ENCODE measurements around the gene CAPS2. TPM values are rescaled to one million over a fixed set of nuclear protein-coding genes. Genes with fewer than 3 reads are reported as not detected.

CAPS2 gene
- total and polyA plus RNA-seq, 2 experiments from 2014 or later: 2.6 to 3.7 TPM

DNA sequence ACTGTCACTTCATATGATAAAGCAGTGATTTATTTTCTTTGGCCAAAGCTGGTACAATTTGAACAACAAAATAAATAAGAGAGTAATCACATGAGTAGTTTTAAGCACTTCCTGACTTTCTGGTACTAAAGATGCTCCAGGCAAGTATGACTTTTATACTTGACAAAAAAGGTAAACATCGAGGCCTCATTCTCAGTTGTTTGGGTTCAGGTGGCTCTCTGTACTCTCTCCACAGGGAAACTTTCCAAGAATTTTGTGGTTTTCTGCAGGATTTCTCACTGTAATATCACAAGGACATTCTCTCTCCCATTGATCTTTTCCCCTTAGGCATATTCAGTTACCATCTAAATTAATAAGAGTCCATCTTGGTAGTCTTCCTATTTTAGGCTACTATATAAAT is 93.9 kb downstream of the CAPS2 start:
- no peaks in the 10 kb centered on the region for H3K27me3 ChIP-seq
- H3K36me3 ChIP-seq (replicated peaks; ENCODE audit: insufficient read depth, low read depth): no peaks in the 10 kb centered on the region
- no peak overlapping the region for H3K4me3 ChIP-seq
- DNase-seq (ENCODE audit: low spot score): no peak
- no peaks in the 10 kb centered on the region for H3K4me1 ChIP-seq (ENCODE audit: insufficient read depth)
- TF ChIP-seq EZH2 (IDR thresholded peaks at IDR 0.05; ENCODE audit: borderline replicate concordance) (no peak), EZH2phosphoT487 (IDR thresholded peaks at IDR 0.05; ENCODE audit: low read depth, severe bottlenecking, unreplicated experiment) (no peak)
- TF ChIP-seq, protein P1, sequence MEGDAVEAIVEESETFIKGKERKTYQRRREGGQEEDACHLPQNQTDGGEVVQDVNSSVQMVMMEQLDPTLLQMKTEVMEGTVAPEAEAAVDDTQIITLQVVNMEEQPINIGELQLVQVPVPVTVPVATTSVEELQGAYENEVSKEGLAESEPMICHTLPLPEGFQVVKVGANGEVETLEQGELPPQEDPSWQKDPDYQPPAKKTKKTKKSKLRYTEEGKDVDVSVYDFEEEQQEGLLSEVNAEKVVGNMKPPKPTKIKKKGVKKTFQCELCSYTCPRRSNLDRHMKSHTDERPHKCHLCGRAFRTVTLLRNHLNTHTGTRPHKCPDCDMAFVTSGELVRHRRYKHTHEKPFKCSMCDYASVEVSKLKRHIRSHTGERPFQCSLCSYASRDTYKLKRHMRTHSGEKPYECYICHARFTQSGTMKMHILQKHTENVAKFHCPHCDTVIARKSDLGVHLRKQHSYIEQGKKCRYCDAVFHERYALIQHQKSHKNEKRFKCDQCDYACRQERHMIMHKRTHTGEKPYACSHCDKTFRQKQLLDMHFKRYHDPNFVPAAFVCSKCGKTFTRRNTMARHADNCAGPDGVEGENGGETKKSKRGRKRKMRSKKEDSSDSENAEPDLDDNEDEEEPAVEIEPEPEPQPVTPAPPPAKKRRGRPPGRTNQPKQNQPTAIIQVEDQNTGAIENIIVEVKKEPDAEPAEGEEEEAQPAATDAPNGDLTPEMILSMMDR (IDR thresholded peaks at IDR 0.05; ENCODE audit: poor library complexity): no peak
- no peak overlapping the region for H2AFZ ChIP-seq
- H3K9me2 ChIP-seq (replicated peaks; ENCODE audit: insufficient read depth): no peaks in the 10 kb centered on the region
- 50% methylated on average over 1 of the region's 1 CpG for WGBS (ENCODE audit: low lambda C conversion rate, missing lambda C conversion rate)
- H3K79me2 ChIP-seq: no peaks in the 10 kb centered on the region
- no peak overlapping the region for H3K27ac ChIP-seq
- no peaks in the 10 kb centered on the region for H4K20me1 ChIP-seq (ENCODE audit: insufficient read depth, poor library complexity, severe bottlenecking)
- H3K9me3 ChIP-seq (ENCODE audit: low read depth): no peaks in the 10 kb centered on the region
- no peak overlapping the region for H3K4me2 ChIP-seq

DNA sequence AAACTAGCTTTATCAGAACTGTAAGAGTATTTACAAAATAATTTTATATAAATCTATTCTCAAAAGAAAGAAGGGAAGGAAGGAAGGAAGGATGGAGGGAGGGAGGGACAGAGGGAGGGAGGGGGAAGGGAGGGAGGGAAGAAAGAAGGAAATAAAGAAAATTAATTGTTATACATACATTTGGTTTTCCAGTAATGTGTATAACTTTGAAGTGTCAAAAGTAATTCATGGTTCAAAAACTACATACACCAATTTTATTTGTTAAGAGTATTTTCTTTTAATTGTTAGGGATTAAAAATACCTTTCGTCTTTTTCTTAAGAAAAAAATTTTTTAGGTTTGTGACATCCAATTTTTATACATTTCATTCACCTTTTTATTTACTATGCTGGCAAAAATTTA is 103.0 kb downstream of the CAPS2 start:
- 91% methylated on average over 1 of the region's 1 CpG for WGBS (ENCODE audit: low lambda C conversion rate, missing lambda C conversion rate)
- H3K79me2 ChIP-seq: no peaks in the 10 kb centered on the region
- H3K9me2 ChIP-seq (replicated peaks; ENCODE audit: insufficient read depth): no peaks in the 10 kb centered on the region
- no peaks in the 10 kb centered on the region for H3K36me3 ChIP-seq (replicated peaks; ENCODE audit: insufficient read depth, low read depth)
- H4K20me1 ChIP-seq (ENCODE audit: insufficient read depth, poor library complexity, severe bottlenecking): no peaks in the 10 kb centered on the region
- TF ChIP-seq EZH2phosphoT487 (IDR thresholded peaks at IDR 0.05; ENCODE audit: low read depth, severe bottlenecking, unreplicated experiment) (no peak), EZH2 (IDR thresholded peaks at IDR 0.05; ENCODE audit: borderline replicate concordance) (no peak)
- TF ChIP-seq, protein P1 (IDR thresholded peaks at IDR 0.05; ENCODE audit: poor library complexity): no peak
- no peak overlapping the region for H3K27ac ChIP-seq
- no peak overlapping the region for H2AFZ ChIP-seq
- no peaks in the 10 kb centered on the region for H3K9me3 ChIP-seq (ENCODE audit: low read depth)
- no peaks in the 10 kb centered on the region for H3K4me1 ChIP-seq (ENCODE audit: insufficient read depth)
- DNase-seq (ENCODE audit: low spot score): no peak
- no peak overlapping the region for H3K4me3 ChIP-seq
- no peaks in the 10 kb centered on the region for H3K27me3 ChIP-seq
- H3K4me2 ChIP-seq: no peak overlapping the region

Other genes with a start within 250 kb of the CAPS2 start
- 0.07 TPM in 1 of 2 replicates, not detected in the other for gene KCNC2, start 120.5 kb downstream of the CAPS2 start, total RNA-seq
- gene KCNC2, start 120.5 kb downstream of the CAPS2 start, polyA plus RNA-seq: not detected in 2 replicates
- not detected in 2 replicates for gene GLIPR1L1, start 4.3 kb upstream of the CAPS2 start, total RNA-seq
- gene GLIPR1L1, start 4.3 kb upstream of the CAPS2 start, polyA plus RNA-seq: 0.27 TPM in 1 of 2 replicates, not detected in the other
- gene GLIPR1L2, start 60.8 kb upstream of the CAPS2 start, total RNA-seq: 1.1 TPM in 1 of 2 replicates, not detected in the other
- 0.86 and 0.92 TPM in 2 replicates for gene GLIPR1L2, start 60.8 kb upstream of the CAPS2 start, polyA plus RNA-seq
- gene GLIPR1, start 150.4 kb upstream of the CAPS2 start, total RNA-seq: 6.9 and 9.6 TPM in 2 replicates
- gene GLIPR1, start 150.4 kb upstream of the CAPS2 start, polyA plus RNA-seq: 20.0 and 24.5 TPM in 2 replicates
- gene KRR1, start 181.3 kb upstream of the CAPS2 start, total RNA-seq: 28.2 and 42.8 TPM in 2 replicates
- gene KRR1, start 181.3 kb upstream of the CAPS2 start, polyA plus RNA-seq: 23.6 and 29.7 TPM in 2 replicates